Endometrial microvascular endothelial cells (primary cell): Measurements from ENCODE around the gene ADCY10. TPM values are rescaled to one million over a fixed set of nuclear protein-coding genes. Genes with fewer than 3 reads are reported as not detected.

Experiments used
- in situ Hi-C: cut with HindIII; loops from 2 replicates; pipeline ENCODE4 v1.10.0; 2017; ENCODE audit warnings: low sequenced_read_pairs, low pct_unique_long_range_greater_than_20kb; ENCODE audit errors: inconsistent ontology term
- total RNA-seq: library from RNA; depleted of rRNA; stranded (reverse); fragments of >200 nt; gene quantifications from one replicate; pipeline ENCODE4 v1.2.3, GENCODE V29; 2015; ENCODE audit errors: inconsistent ontology term

Gene ADCY10, protein sequence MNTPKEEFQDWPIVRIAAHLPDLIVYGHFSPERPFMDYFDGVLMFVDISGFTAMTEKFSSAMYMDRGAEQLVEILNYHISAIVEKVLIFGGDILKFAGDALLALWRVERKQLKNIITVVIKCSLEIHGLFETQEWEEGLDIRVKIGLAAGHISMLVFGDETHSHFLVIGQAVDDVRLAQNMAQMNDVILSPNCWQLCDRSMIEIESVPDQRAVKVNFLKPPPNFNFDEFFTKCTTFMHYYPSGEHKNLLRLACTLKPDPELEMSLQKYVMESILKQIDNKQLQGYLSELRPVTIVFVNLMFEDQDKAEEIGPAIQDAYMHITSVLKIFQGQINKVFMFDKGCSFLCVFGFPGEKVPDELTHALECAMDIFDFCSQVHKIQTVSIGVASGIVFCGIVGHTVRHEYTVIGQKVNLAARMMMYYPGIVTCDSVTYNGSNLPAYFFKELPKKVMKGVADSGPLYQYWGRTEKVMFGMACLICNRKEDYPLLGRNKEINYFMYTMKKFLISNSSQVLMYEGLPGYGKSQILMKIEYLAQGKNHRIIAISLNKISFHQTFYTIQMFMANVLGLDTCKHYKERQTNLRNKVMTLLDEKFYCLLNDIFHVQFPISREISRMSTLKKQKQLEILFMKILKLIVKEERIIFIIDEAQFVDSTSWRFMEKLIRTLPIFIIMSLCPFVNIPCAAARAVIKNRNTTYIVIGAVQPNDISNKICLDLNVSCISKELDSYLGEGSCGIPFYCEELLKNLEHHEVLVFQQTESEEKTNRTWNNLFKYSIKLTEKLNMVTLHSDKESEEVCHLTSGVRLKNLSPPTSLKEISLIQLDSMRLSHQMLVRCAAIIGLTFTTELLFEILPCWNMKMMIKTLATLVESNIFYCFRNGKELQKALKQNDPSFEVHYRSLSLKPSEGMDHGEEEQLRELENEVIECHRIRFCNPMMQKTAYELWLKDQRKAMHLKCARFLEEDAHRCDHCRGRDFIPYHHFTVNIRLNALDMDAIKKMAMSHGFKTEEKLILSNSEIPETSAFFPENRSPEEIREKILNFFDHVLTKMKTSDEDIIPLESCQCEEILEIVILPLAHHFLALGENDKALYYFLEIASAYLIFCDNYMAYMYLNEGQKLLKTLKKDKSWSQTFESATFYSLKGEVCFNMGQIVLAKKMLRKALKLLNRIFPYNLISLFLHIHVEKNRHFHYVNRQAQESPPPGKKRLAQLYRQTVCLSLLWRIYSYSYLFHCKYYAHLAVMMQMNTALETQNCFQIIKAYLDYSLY (N-terminal part only)
- total RNA-seq = under 0.01 TPM

DNA sequence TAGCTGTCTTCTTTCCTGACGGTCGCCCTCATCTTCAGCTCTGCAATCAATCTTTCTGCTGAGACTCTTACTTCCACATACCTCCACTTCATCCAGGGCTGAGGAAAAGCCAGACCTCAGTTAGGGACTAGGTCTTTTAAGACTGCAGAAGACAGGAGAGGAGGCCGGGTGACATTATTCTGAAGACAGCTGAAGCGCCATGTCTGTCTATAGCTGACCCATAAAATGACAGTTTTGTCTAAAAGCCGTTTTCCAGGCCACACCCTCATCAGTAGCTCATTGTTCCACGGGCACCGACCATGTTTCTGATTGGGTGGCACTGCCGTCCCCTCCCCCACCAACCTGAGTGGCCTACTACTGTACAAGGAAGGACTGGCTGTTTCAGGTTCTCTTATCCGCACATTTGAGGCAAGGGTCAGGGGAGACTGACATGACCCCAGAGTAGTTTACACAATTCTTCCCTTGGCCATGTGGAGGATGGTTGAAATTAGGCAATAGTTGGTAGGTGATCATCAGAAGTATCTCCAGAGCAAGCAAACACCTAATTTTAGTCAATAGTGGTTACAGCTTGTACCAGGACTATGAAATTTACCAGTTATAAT, at the start of gene ADCY10:
TSS of gene ADCY10 (minus strand) at position 240 of the 602 bp plus-strand sequence. CDS start 8,994 bp downstream, outside the sequence.
- in situ Hi-C loops = no loop called here

DNA sequence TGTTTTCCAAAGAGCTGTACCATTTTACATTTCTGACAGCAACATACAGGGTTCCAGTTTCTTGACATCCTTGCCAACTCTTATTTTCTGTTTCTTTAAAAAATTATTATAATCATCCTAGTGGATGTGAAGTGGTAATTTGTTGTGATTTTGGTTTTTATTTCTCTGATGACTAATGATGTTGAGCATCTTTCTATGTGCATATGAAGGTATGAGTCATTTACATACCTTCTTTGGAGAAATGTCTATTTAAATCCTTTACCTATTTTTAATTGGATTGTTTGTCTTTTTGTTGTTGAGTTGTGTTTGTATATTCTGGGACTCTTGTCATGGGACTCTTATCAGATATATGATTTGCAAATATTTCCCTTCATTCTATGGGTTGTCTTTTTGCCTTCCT, 43.8 kb upstream of the ADCY10 start:
- in situ Hi-C loops = no loop called here

DNA sequence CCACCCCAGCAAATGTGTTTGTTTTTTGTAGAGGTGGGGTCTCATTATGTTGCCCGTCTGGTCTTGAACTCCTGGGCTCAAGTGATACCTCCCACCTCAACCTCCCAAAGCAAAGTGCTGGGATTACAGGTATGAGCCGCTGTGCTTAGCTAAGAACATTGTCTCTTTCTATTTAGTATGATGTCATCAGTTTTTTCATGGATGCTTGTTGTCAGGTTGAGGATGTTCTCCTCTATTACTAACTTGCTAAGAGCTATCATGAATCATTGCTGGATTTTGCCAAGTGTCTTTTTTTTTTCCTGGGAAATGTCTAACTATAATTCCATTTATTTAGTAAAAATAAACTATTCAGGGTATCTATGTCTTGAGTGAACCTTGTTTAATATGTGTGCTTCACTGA, 42.0 kb upstream of the ADCY10 start:
- in situ Hi-C loops = no loop called here

DNA sequence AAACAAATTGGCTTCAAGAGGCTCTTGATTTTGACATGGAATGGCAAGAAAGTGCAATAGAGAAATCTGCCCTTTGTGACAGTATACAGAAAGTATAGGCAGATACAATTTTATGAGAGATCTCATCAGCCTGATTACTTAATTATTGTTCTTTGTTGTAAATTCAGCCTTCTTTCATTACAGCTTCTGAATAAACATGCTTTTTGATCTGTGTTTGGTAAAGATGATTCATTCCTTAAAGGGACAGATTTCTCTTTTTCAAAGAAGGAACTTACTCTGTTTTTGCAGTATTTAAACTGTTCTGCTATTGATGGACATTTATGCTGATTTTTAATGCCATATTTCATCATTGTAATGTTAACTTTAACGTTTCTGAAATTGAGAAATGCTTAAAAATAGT, 36.6 kb upstream of the ADCY10 start:
- in situ Hi-C loops = no loop called here

DNA sequence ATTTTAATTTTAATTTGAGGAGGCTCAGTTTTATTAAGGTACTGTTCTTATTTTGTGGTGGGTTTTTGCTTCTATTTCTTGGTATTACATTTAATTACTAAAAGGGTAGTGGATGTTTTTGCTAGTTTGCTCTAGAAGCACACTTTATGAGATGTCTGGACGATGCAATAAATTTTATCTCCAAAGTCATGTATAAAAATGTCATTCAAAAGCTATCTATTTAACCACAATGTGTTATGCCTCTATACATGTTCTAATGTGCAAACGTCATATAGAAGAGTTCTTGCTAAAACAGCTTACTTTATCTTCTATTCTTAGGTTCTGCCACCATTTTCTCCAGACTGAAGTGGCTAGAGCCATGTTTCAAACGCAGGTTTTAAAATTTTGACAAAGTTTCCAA, 35.9 kb upstream of the ADCY10 start:
- in situ Hi-C loops = no loop called here

DNA sequence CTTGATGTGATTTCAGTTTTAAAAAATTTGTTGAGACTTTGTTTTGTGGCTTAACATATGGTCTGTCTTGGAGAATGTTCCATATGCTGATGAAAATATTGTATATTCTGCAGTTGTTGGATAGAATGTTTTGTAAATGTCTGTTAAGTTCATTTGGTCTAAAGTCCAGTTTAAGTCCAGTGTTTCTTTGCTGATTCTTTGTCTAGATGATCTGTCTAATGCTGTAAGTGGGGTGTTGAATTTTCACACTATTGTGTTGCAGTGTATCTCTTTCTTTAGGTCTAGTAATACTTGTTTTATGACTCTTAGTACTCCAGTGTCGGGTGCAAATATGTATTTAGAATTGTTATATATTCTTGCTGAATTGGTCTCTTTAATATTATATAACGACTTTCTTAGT, 33.8 kb upstream of the ADCY10 start:
- in situ Hi-C loops = no loop called here

DNA sequence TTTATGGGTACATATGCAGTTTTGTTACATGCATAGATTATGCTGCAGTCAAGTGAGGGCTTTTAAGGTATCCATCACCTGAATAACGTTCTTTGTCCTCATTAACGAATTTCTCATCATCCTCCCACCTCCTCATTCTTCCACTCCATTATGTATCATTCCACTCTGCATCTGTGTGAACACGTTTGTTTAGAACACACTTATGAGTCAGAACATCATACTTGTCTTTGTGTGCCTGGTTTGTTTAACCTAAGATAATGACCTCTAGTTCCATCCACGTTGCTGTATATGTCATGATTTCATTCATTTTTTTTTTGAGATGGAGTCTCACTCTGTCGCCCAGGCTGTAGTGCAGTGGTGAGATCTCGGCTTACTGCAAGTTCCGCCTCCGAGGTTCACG, 29.6 kb upstream of the ADCY10 start:
- in situ Hi-C loops = no loop called here

DNA sequence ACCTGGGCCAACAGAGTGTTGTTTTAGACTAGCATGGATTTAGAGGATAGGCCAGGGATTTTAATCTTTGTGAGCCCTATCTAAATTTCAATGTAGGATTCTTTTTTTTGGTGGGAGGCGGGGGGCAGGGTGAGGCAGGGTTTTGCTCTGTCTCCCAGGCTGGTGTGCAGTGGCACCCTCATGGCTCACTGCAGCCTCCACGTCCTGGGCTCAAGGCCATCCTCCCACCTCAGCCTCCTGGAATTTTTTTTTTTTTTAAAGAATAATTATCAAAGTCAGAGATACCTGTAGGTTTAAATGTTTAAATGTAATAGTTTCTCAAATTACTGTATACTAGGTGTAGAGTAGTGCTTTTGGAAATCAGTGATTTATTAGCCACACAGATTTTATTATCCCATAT, 26.3 kb upstream of the ADCY10 start:
- in situ Hi-C loops = no loop called here

DNA sequence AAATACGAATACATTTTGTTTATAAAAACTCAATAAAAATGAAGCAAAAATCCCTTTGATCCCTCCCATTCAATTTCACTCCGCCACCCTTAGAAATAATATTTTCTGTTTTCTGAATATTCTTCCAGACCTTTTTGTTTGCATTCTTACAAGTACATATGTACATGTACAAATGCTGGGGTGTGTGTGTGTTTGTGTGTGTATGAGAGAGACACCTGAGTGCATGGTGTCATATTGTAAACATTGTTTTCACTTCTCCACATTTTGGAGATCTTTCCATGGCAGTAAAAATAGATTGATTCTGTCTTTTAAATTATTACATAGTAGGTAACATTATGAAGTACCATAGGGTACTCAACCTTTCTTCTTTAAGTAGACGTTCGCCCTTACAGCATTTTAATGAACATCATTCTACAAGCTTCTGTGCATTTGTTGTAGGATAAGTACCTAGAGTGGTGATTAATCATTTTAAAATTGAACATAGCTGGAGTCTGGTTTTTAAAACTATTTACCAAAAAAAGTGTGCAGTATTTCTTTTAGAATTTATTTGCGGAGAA, 24.2 kb upstream of the ADCY10 start:
- in situ Hi-C loops = no loop called here

DNA sequence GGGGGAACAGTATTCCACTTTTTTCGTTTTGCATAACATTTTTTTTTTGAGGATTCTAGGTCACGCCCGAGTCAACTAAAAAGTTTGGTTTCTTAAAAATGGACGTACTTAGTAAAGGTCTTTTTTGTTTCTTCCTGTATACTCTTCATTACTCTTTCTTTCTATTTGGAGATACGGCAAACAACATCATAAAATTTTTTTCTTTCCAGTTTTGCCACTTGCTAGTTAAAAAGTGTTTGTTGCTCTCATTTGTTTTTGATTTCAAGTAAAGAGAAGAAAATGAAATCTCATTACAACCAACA, 23.7 kb upstream of the ADCY10 start:
- in situ Hi-C loops = no loop called here

DNA sequence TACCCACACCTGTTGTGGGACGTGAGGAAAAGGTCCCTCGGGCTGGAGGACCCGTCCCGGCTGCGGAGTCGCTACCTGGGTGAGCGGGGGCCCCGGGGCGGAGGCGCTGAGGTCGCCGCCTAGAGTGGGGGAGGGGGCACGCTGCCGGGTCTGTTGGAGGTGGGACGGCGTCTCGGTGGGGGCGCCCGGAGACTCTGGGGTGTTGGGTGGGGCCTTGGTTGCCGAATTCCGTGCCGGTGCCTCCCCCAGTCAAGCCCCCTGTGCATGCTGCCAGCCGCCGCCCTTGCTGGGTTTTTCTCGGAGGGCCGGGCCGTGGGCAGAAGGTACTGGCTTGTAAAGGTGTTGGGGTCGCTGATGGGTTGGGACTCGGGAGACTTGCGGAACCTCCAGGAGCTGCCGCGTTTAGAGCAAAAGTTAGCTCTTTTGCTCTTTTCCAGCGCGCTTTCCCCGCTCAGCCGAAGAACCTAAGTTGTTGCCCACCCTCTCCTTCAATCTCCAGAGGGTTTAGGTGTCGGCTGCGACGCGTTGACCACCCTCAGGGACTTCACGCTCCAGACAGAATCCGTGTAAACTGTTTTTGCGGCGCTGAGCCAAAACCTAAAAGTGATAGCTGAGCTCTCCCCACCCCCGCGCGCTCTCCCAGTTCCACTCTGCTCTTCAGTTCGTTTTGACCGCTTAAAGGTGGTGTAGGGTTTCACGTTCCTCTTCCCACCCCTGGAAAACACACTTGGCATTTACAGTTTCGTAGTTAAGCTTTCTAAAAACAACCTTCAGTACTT, 23.2 kb upstream of the ADCY10 start, which contains the start of gene MPC2:
TSS of gene MPC2 (minus strand) at position 143 of the 779 bp plus-strand sequence. CDS start 1,231 bp downstream, outside the sequence.
- in situ Hi-C loops = no loop called here

DNA sequence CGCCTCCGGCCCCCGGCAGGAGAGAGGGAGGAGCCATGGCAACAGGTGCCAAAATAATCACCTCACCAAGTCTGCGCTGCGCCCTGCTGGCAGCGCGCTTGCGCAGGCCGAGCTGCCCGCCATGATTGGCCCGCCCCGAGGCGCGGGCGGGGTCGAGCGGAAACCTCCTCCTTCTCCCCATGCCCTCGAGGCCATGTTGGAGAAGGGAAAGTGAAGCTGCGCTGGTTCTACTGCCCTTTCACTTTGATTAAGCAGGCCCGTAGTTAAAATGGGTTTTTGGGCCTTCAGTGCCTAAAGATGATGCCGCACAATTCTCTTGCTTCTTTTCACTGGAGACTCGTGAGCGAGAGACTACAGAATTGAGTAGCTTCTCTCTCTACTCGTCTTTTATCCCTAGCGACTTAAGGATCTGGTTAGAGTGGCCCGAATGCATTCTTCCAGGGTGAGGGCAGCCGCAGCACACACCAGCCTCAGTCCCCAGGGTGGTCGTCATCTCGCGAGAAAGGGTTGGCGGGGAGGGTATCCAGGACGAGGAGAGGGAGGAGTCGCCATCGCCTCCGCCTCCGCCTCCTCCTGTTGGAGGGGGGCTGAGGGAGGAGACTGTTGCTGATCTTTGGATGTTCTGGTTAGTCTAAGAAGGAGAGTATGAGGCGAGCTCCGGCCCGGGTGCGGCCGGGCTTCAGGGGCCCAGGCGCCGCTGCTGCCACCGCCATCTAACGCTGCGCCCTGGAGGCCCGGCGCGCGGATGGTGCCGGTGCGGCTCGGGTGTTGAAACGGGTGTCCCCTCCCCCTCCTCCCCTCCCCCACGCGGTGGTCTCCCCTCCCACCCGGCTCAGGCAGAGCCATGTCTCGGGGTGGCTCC, 22.4 kb upstream of the ADCY10 start, which contains the start of gene DCAF6:
TSS of gene DCAF6 (plus strand) at position 616 of the 862 bp plus-strand sequence. CDS start at position 845, 229 bp downstream.
- in situ Hi-C loops = no loop called here

DNA sequence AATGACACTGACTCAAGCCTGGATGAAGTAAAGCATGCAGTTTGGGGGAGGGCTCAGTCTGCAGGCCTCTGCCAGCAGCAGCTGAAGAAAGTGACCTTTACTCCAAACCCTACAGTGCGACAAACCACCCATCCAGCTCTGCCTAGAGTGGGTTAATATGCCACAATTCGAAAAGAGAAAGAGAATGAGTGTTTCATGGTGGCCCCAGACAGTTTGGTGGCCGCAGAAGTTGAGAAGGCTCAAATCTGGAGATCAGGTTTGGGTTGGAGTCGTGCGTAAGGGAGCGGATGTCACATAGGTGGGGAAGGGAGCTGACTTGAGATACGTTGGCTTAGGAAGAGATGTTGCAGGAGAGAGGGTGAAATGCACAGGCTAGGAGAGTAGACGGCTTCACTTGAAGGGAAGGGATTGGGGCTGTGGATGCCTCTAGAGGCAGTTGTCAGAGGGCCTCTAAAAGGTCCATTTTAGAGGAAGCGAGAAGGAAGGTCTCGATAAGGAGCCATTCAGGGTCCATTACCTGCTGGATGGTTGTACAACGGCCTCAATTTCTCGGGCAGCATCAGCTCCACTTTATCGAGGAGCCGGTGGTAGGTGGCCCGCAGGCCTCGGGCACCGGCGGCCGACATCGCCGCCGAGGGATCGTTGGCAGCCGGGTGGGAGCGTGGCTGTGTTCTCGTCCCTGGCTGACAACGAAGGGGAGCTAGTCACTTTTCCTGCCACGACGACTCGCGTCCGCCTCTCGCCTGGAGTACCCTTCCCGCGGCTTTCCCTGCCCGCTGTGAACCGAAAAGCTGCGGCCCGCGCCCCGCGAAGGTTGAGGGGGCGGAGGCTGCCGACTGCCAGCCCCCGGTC, 21.5 kb upstream of the ADCY10 start:
- in situ Hi-C loops = no loop called here

DNA sequence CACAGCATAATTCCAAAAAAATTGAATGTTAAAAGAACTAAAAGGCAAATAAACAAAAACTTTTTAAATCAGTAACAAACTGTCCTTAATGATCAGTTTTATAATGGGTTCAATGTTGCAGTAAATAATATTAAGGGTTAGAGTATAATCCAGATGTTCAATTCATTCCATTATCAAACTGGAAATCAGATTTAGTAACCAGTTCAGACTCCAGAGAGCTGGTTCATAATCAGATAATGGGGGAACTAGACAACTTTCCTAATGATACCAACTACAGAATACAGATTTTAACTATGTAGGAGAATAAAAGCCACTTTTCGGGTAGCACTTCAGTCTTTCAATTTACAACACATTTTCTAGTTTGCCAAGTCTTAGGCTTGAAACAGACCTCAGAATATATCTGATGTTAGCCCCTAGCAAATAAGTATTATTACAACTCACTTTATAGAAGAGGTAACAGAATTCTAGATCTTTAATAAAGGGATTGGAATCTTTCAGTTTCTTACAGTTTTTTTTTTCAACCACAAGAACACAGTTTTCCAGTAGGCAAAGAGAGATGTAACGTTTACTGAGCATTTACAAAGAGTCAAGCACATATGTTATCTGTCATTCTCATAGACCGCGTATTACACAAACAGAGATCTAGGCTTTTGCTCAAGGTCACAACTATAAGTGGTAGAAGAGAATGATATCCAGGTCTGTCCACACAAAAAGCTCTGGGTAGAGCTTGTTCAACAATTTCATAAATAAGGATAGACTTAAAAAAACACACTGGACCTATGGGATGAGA, 20.7 kb upstream of the ADCY10 start:
- in situ Hi-C loops = no loop called here

DNA sequence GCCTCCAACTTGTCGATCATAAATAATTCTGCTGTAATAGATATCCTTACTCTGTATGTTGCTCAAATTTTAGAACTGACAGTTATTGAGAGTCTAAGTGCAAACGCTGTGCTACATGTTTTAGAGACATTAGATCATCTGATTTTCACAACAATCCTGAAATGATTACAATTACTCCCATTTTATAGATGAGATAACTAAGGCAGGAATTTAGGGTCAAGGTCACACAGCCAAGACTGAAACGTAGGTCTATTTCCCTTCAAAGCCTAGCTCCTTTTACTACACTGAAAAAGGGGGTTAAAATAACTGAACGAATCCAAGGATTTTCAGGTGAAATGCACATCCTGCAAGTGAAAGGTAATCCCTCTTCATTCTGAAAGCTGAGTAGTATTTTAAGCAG, 19.9 kb upstream of the ADCY10 start:
- in situ Hi-C loops = no loop called here
